Sigmoid colon (tissue), 7 donors: ENCODE data around the gene NEK6. TPM values are rescaled to one million over a fixed set of nuclear protein-coding genes. Genes with fewer than 3 reads are reported as not detected.

ENCODE experiments used
- DNase-seq: peaks from one replicate; pipeline ENCODE4 v3.0.0-alpha.2; 2019
- H3K27ac ChIP-seq, 4 donors: fragments of 200-600 bp; sonication (generic); one replicate each; pipeline ENCODE4 v1.5.1; 2016 to 2019; ENCODE audit warnings: mild to moderate bottlenecking in 1 of 4
- H3K27me3 ChIP-seq, 3 donors: fragments of 200-600 bp; sonication (generic); one replicate each; pipeline ENCODE4 v1.5.1; 2019; ENCODE audit warnings: mild to moderate bottlenecking in 1 of 3
- H3K36me3 ChIP-seq, 4 donors: fragments of 200-600 bp; sonication (generic); one replicate each; pipeline ENCODE4 v1.5.1; 2016 to 2019
- H3K4me1 ChIP-seq, 4 donors: fragments of 200-600 bp; sonication (generic); one replicate each; pipeline ENCODE4 v1.5.1; 2017 to 2019
- H3K4me3 ChIP-seq, 4 donors: fragments of 200-600 bp; sonication (generic); one replicate each; pipeline ENCODE4 v1.5.1; 2017 to 2019; ENCODE audit warnings: mild to moderate bottlenecking in 2 of 4, moderate library complexity in 1 of 4
- H3K9me3 ChIP-seq, 4 donors: fragments of 200-600 bp in 3 of 4; sonication (generic) in 3 of 4; one replicate each; pipeline versions ENCODE4 v1.5.1 to v1.6.1; 2013 to 2019
- EP300 ChIP-seq, 4 donors: sonication (generic); formaldehyde crosslinking; IDR thresholded peaks; one replicate each; pipeline ENCODE4 v1.6.1; 2017; ENCODE audit warnings: antibody characterized with exemption in 4 of 4
- POLR2A ChIP-seq, 2 donors: fragments of 450-650 bp; IDR thresholded peaks; one replicate each; pipeline ENCODE4 v1.6.1; 2016; ENCODE audit warnings: antibody characterized with exemption in 2 of 2, mild to moderate bottlenecking in 2 of 2, moderate library complexity in 2 of 2
- POLR2AphosphoS5 ChIP-seq, 4 donors: sonication (generic); formaldehyde crosslinking; IDR thresholded peaks; one replicate each; pipeline ENCODE4 v1.6.1; 2017; ENCODE audit warnings: antibody characterized with exemption in 4 of 4
- WGBS, 2 donors: extraction: QIAGEN DNeasy Blood & Tissue Kit; methylation state at CpG; one replicate each; pipeline ENCODE4 v1.1.7; 2013; 5-methylcytosine and 5-hydroxymethylcytosine counted together
- intact Hi-C: fragments of 100-400 bp; cut with DNase I; formaldehyde crosslinking; loops from one replicate; pipeline ENCODE4 v1.15.1; 2023
- polyA plus RNA-seq, 3 donors: library from polyadenylated mRNA; stranded (reverse); fragments of 200-250 nt; gene quantifications; one replicate each; pipeline ENCODE4 v1.2.3, GENCODE V29; 2013
- total RNA-seq, 4 donors: library from RNA; depleted of rRNA; stranded (reverse); fragments of >200 nt; gene quantifications; one replicate each; pipeline ENCODE4 v1.1.0, GENCODE V29; 2016
- TF ChIP-seq, protein P1 (sequence below), 4 experiments: fragments of 450-650 bp in 3 of 4; fragments of 200-600 bp in 1 of 4; IDR thresholded peaks; one replicate each; pipeline ENCODE4 v1.5.1; 2016 to 2019; ENCODE audit warnings: antibody characterized with exemption in 4 of 4, mild to moderate bottlenecking in 3 of 4, moderate library complexity in 2 of 4
- donor health status: healthy with polysubstance abuse.
- donor health status: Bipolar disorder and iron deficiency.
- donor health status: healthy.

Gene NEK6
- total and polyA plus RNA-seq, 7 donors: 8.2 to 36.2 (median 18.7) TPM

DNA sequence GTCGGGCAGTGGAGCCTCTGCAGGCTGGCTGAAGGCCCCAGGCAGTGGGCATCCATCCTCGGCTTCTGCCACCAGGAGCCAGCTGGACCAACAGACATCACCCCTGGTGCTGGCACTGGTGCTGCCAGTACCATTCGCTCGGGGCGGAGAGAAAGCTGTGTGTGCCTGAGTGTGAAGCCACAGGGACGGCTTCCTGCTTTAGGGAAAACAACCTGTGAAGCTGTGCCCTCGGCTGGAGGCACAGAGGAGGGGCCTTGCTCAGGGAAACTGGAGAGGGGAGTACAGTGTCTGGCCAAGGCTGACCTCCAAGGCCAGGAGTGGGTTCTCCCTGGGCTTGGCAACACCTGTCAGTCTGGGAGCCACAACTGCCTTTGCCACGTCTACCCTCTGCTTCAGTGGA lies 38.3 kb downstream of the NEK6 start:
- TF ChIP-seq POLR2AphosphoS5 (IDR thresholded peaks at IDR 0.05): no peak
- TF ChIP-seq POLR2A (IDR thresholded peaks at IDR 0.05): no peak
- no peak for TF ChIP-seq EP300 (IDR thresholded peaks at IDR 0.05)
- TF ChIP-seq, protein P1, sequence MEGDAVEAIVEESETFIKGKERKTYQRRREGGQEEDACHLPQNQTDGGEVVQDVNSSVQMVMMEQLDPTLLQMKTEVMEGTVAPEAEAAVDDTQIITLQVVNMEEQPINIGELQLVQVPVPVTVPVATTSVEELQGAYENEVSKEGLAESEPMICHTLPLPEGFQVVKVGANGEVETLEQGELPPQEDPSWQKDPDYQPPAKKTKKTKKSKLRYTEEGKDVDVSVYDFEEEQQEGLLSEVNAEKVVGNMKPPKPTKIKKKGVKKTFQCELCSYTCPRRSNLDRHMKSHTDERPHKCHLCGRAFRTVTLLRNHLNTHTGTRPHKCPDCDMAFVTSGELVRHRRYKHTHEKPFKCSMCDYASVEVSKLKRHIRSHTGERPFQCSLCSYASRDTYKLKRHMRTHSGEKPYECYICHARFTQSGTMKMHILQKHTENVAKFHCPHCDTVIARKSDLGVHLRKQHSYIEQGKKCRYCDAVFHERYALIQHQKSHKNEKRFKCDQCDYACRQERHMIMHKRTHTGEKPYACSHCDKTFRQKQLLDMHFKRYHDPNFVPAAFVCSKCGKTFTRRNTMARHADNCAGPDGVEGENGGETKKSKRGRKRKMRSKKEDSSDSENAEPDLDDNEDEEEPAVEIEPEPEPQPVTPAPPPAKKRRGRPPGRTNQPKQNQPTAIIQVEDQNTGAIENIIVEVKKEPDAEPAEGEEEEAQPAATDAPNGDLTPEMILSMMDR (IDR thresholded peaks at IDR 0.05): no peak
- no peaks in the 10 kb centered on the region for H3K9me3 ChIP-seq
- H3K4me1 ChIP-seq: peaks cover 0 to 89% (median 78%) of the 10 kb centered on the region in 4 donors
- WGBS, 2 donors: 84 to 86% methylated on average over 8 of the region's 8 CpGs
- no peak for DNase-seq
- peak overlapping the region; percentile 53 to 78 (median 72) for H3K27ac ChIP-seq
- no peaks in the 10 kb centered on the region for H3K27me3 ChIP-seq
- no peaks in the 10 kb centered on the region for H3K36me3 ChIP-seq
- intact Hi-C loops: loop anchor here (10.0 kb wide), 1 partner anchor 171 kb away; no protein-coding TSS in a partner anchor
- H3K4me3 ChIP-seq: no peak overlapping the region

DNA sequence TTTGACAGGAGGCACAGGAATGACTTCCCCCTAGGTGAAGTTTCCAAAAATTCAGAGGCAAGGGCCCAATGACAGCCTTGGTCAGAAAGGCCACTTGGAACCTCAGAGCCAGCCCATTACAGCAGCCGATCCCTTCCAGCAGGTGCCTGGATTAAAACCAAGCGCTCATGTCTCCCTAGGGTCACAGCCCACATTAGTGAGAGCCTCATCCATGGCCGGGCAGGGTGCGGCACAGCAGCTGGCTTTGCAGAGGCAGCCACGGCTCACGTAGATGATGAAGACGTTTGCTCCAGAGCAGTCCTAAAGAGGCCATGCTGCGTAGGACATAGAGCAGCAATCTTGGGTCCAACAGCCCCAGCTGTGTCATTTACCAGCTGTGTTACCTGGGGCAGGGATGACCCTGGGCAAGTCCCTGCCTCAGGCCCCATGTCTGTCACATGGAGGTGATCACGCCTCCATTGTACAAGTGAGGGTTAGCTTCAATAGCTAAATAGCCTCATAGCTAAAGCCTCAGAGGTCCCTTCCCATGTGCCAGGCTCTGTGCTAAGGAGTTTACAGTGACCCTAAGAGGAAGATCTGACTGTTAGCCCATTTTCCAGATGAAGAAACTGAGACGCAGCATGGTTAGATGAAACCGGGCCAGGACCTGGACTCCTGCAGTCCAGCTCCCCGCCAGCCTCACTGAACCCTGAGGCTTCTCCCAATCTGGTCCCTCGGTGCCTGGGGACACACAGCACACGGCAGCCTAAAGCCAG lies 39.2 kb downstream of the NEK6 start:
- Histone ChIP-seq H3K27me3 (no peaks in the 10 kb centered on the region), H3K4me1 (peaks cover 0 to 81% (median 69%) of the 10 kb centered on the region in 4 donors), H3K27ac (peak overlapping the region; percentile 53 to 78 (median 72)), H3K36me3 (peaks cover 0 to 2% (median 0%) of the 10 kb centered on the region in 4 donors), H3K4me3 (no peak overlapping the region), H3K9me3 (no peaks in the 10 kb centered on the region)
- no peak for TF ChIP-seq POLR2AphosphoS5 (IDR thresholded peaks at IDR 0.05)
- no peak for TF ChIP-seq EP300 (IDR thresholded peaks at IDR 0.05)
- TF ChIP-seq, protein P1 (IDR thresholded peaks at IDR 0.05): no peak
- no peak for TF ChIP-seq POLR2A (IDR thresholded peaks at IDR 0.05)
- intact Hi-C loops: loop anchor here (10.0 kb wide), 1 partner anchor 172 kb away; no protein-coding TSS in a partner anchor
- 87 to 88% methylated on average over 14 of the region's 14 CpGs for whole genome bisulfite sequencing, 2 donors
- DNase-seq: no peak

DNA sequence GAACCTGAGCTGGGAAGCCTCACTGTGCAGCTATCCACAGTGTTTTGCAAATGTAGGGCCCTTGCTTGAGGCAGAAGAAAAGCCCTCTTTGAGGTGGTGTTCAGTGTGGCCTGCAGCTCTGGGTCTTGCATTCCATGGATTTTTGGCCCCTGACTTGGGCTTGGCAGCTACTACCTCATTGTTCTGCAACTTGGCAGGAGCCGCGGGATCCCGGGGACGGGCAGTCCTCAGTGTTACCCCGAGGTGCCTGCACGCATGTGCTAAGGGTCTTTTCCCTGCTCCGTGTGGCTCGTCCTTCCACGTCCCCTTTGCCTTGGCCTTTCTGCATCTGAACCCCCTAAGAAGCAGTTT lies 39.8 kb downstream of the NEK6 start:
- WGBS, 2 donors: 69 to 76% methylated on average over 9 of the region's 9 CpGs
- no peaks in the 10 kb centered on the region for H3K9me3 ChIP-seq
- TF ChIP-seq POLR2AphosphoS5 (IDR thresholded peaks at IDR 0.05) (peak; percentile 41 to 74 (median 70)), EP300 (IDR thresholded peaks at IDR 0.05) (peak in 2 of 4 donors; percentile 47 to 76), POLR2A (IDR thresholded peaks at IDR 0.05) (no peak)
- TF ChIP-seq, protein P1 (IDR thresholded peaks at IDR 0.05): no peak
- no peak overlapping the region for H3K4me3 ChIP-seq
- no peaks in the 10 kb centered on the region for H3K27me3 ChIP-seq
- H3K4me1 ChIP-seq: peaks cover 0 to 75% (median 63%) of the 10 kb centered on the region in 4 donors
- peak; percentile 90 for DNase-seq
- peaks cover 0 to 7% (median 4%) of the 10 kb centered on the region in 4 donors for H3K36me3 ChIP-seq
- H3K27ac ChIP-seq: peak overlapping the region; percentile 55 to 78 (median 72)
- intact Hi-C loops: loop anchor here (10.0 kb wide), 1 partner anchor 173 kb away; no protein-coding TSS in a partner anchor

DNA sequence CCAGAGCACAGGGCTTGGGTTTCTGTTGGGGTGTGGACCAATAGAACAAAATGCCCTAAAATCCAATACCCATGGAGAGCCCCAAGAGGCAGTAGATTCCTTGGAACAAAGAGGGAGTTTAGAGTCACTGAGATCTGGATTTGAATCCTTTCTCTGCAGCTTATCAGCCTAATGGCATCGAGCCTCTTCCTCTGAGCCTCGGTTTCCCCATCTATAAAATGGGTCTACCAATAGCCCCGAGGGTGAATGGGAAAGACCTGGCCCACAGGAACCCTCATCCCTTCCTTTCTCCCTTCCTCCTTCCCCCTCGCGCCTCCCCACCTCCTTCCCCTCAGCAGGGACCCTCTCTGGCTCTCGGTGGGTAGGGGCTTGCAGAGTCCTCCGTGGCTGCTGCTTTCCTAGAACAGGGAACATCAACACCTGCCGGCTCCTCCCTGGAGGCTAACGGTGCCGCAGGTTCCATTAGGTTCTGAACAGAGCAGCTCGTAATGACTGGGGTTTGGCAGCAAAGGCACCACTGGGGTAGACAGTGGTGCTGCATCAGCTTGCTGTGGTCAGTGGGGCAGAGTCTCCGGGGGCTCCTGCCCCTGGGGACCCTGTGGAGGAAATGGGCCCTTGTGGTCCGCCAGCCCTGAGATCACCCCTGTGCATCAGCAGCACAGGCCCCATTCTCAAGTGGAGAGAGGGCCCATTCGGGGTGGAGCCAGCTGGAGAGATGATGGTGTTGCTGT lies 40.3 kb downstream of the NEK6 start:
- H3K36me3 ChIP-seq: peaks cover 0 to 12% (median 7%) of the 10 kb centered on the region in 4 donors
- 83 to 86% methylated on average over 14 of the region's 14 CpGs for WGBS, 2 donors
- H3K9me3 ChIP-seq: no peaks in the 10 kb centered on the region
- H3K27ac ChIP-seq: peak overlapping the region; percentile 55 to 78 (median 72)
- no peaks in the 10 kb centered on the region for H3K27me3 ChIP-seq
- intact Hi-C loops: loop anchor here (10.0 kb wide), 1 partner anchor 173 kb away; no protein-coding TSS in a partner anchor
- H3K4me3 ChIP-seq: no peak overlapping the region
- no peak for DNase-seq
- TF ChIP-seq, protein P1 (IDR thresholded peaks at IDR 0.05): no peak
- TF ChIP-seq POLR2AphosphoS5 (IDR thresholded peaks at IDR 0.05): no peak
- no peak for TF ChIP-seq EP300 (IDR thresholded peaks at IDR 0.05)
- TF ChIP-seq POLR2A (IDR thresholded peaks at IDR 0.05): no peak
- peaks cover 0 to 70% (median 58%) of the 10 kb centered on the region in 4 donors for H3K4me1 ChIP-seq
